ENCODE results near the gene RNF123.

Gene RNF123

GRCh38 chr3:49689046-49689907 lies at the start of gene RNF123, which contains the start of gene MST1:
Gene RNF123, plus strand, starts transcription at chr3:49689557. Its CDS starts 1,609 bp downstream, at chr3:49691166.
Gene MST1, minus strand, starts transcription at chr3:49689474. Its CDS starts 783 bp downstream, at chr3:49688691.
- DNase-seq = peak; percentile 98

GRCh38 chr3:49641292-49641691 lies 48.1 kb upstream of the RNF123 start:
- no peak for DNase-seq

- no peak for DNase-seq
These were observed 47.2 kb upstream of the RNF123 start for GRCh38 chr3:49641921-49642707.

GRCh38 chr3:49642708-49643145 lies 46.6 kb upstream of the RNF123 start:
- DNase-seq = no peak

- DNase-seq = no peak
These were observed 44.7 kb upstream of the RNF123 start for GRCh38 chr3:49644684-49645083.

GRCh38 chr3:49646236-49646635 lies 43.1 kb upstream of the RNF123 start:
- DNase-seq = no peak

- no peak for DNase-seq
These were observed 41.6 kb upstream of the RNF123 start for GRCh38 chr3:49647741-49648140.

- no peak for DNase-seq
These were observed 40.9 kb upstream of the RNF123 start for GRCh38 chr3:49648354-49649019.

- no peak for DNase-seq
These were observed 39.8 kb upstream of the RNF123 start for GRCh38 chr3:49649576-49649975.

GRCh38 chr3:49650177-49650576 lies 39.2 kb upstream of the RNF123 start:
- DNase-seq = no peak

GRCh38 chr3:49650637-49651036 lies 38.7 kb upstream of the RNF123 start:
- DNase-seq = peak; percentile 11

- DNase-seq = no peak
These were observed 37.0 kb upstream of the RNF123 start for GRCh38 chr3:49652218-49652902.

- DNase-seq = no peak
These were observed 36.4 kb upstream of the RNF123 start for GRCh38 chr3:49652903-49653415.

- DNase-seq = no peak
These were observed 35.7 kb upstream of the RNF123 start for GRCh38 chr3:49653621-49654020.

GRCh38 chr3:49654176-49654825 lies 35.1 kb upstream of the RNF123 start:
- no peak for DNase-seq

GRCh38 chr3:49654955-49655556 lies 34.3 kb upstream of the RNF123 start:
- DNase-seq = no peak

- no peak for DNase-seq
These were observed 33.5 kb upstream of the RNF123 start for GRCh38 chr3:49655731-49656285.

- DNase-seq = no peak
These were observed 32.7 kb upstream of the RNF123 start for GRCh38 chr3:49656541-49657112.

GRCh38 chr3:49657208-49657915 lies 32.0 kb upstream of the RNF123 start:
- no peak for DNase-seq

GRCh38 chr3:49658711-49659110 lies 30.6 kb upstream of the RNF123 start:
- DNase-seq = no peak
